Thoracic aorta (tissue), 2 donors: ENCODE data around the gene ARTN. TPM values are rescaled to one million over a fixed set of nuclear protein-coding genes. Genes with fewer than 3 reads are reported as not detected.

Experiments used
- ATAC-seq: fragments of 150-250 bp; one replicate; pipeline ENCODE4 v1.8.0; 2017; ENCODE audit warnings: low read depth; ENCODE audit not compliant: insufficient number of reproducible peaks, low FRiP score
- DNase-seq: peaks from one replicate; pipeline ENCODE4 v3.0.0-alpha.2; 2020; ENCODE audit warnings: low spot score
- H3K27ac ChIP-seq, 2 donors: fragments of 200-600 bp; sonication (generic); 1 replicate in 1 of 2; 2 replicates in 1 of 2; pipeline ENCODE4 v1.5.1; 2016; ENCODE audit warnings: mild to moderate bottlenecking in 2 of 2, moderate library complexity in 2 of 2
- H3K27me3 ChIP-seq: fragments of 200-600 bp; sonication (generic); replicated peaks from 2 replicates; pipeline ENCODE4 v1.6.0; 2016; ENCODE audit warnings: mild to moderate bottlenecking; ENCODE audit not compliant: insufficient read depth
- H3K36me3 ChIP-seq: fragments of 200-600 bp; sonication (generic); one replicate; pipeline ENCODE4 v1.5.1; 2016
- H3K4me1 ChIP-seq, 2 donors: fragments of 200-600 bp; sonication (generic); 1 replicate in 1 of 2; 2 replicates in 1 of 2; pipeline versions ENCODE4 v1.5.1 to v1.6.0; 2016; ENCODE audit warnings: low read depth in 2 of 2, mild to moderate bottlenecking in 1 of 2; ENCODE audit not compliant: control insufficient read depth in 1 of 2
- H3K4me3 ChIP-seq: fragments of 200-600 bp; sonication (generic); 2 replicates; pipeline ENCODE4 v1.5.1; 2016; ENCODE audit warnings: mild to moderate bottlenecking
- H3K9me3 ChIP-seq: fragments of 200-600 bp; sonication (generic); 2 replicates; pipeline ENCODE4 v1.5.1; 2016
- total RNA-seq, 2 donors: library from RNA; depleted of rRNA; stranded (reverse); fragments of >200 nt; gene quantifications; one replicate each; pipeline versions ENCODE4 v1.1.0 to v1.2.3, GENCODE V29; 2016
- TF ChIP-seq, protein P1 (sequence below): fragments of 200-600 bp; sonication (generic); IDR thresholded peaks from one replicate; pipeline ENCODE4 v1.5.1; 2019; ENCODE audit warnings: antibody characterized with exemption

ARTN gene
- total RNA-seq, 2 donors from 2014 or later: 3.8 to 6.1 TPM

DNA sequence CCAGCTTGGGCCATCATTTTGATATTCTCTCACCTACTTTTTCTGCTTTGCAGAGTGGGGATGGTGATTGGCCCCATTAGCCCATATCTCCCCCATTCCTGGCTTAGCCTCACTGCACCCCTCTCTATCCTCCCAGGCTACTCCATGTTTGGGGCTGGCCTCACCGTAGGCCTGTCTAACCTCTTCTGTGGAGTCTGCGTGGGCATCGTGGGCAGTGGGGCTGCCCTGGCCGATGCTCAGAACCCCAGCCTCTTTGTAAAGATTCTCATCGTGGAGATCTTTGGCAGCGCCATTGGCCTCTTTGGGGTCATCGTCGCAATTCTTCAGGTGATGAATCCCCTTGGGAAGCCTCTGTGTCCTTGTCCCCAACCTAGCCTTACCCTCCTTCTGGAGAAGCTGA lies 43.3 kb downstream of the ARTN start:
- TF ChIP-seq, protein P1, sequence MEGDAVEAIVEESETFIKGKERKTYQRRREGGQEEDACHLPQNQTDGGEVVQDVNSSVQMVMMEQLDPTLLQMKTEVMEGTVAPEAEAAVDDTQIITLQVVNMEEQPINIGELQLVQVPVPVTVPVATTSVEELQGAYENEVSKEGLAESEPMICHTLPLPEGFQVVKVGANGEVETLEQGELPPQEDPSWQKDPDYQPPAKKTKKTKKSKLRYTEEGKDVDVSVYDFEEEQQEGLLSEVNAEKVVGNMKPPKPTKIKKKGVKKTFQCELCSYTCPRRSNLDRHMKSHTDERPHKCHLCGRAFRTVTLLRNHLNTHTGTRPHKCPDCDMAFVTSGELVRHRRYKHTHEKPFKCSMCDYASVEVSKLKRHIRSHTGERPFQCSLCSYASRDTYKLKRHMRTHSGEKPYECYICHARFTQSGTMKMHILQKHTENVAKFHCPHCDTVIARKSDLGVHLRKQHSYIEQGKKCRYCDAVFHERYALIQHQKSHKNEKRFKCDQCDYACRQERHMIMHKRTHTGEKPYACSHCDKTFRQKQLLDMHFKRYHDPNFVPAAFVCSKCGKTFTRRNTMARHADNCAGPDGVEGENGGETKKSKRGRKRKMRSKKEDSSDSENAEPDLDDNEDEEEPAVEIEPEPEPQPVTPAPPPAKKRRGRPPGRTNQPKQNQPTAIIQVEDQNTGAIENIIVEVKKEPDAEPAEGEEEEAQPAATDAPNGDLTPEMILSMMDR: no peak
- Histone ChIP-seq H3K27ac (no peak overlapping the region), H3K4me3 (no peak overlapping the region), H3K27me3 (no peaks in the 10 kb centered on the region), H3K36me3 (peaks cover 17% of the 10 kb centered on the region), H3K4me1 (peaks cover 29 to 52% of the 10 kb centered on the region in 2 donors), H3K9me3 (no peaks in the 10 kb centered on the region)
- DNase-seq (no peak), ATAC-seq (no peak)

DNA sequence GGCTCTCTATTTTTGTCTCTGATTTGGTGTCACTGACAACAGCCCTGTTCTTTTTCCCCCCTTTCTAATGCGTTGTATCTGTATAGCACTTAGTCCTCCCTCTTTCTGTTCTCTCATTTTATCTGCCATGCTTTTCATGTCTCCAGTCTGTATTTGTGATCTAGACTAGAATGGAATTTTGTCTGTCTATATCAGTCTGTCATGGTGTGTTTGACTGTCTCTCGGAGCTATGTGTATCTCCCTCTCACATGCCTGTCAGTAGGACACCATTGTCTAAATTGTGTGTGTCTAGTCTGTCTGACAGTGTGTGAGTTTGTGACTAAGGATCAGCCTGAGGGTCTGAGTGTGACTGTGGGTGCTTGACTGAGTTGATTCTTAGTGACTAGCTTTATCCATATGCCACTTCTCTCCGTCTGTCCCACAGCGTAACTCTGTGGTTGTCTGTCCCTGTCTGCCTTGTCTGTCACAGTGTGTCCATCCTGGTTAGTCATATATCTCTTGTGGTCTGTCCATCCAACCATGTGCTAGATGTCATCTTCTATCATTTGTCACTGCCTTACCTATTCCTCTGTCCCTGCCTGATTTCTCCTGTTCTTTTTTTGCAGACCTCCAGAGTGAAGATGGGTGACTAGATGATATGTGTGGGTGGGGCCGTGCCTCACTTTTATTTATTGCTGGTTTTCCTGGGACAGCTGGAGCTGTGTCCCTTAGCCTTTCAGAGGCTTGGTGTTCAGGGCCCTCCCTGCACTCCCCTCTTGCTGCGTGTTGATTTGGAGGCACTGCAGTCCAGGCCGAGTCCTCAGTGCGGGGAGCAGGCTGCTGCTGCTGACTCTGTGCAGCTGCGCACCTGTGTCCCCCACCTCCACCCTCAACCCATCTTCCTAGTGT lies 44.0 kb downstream of the ARTN start:
- H3K27ac ChIP-seq: no peak overlapping the region
- TF ChIP-seq, protein P1: no peak
- no peak for DNase-seq

DNA sequence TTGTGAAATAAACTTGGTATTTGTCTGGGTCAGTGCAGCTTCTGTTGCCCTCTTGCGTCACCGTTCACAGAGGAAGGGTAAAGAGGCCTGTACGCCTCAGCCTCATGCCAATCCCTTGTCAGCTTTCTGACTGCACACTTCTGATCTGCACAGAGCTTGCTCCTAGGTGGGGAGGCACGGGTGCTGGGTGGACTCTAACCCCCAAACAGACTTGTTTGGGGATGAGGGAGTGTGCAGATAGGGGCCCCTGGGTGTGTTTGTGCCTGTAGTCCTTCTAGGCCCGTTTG lies 44.6 kb downstream of the ARTN start:
- Histone ChIP-seq H3K4me1 (peaks cover 29 to 52% of the 10 kb centered on the region in 2 donors), H3K36me3 (peaks cover 11% of the 10 kb centered on the region), H3K4me3 (peak overlapping the region; percentile 77), H3K27ac (no peak overlapping the region), H3K9me3 (no peaks in the 10 kb centered on the region), H3K27me3 (no peaks in the 10 kb centered on the region)
- no peak for ATAC-seq
- TF ChIP-seq, protein P1: no peak
- DNase-seq: no peak

More for the DNA sequence above, 44.0 kb downstream of the ARTN start:
- H3K36me3 ChIP-seq: peaks cover 11% of the 10 kb centered on the region
- H3K4me1 ChIP-seq: peaks cover 29 to 52% of the 10 kb centered on the region in 2 donors
- H3K4me3 ChIP-seq: no peak overlapping the region
- H3K27me3 ChIP-seq: no peaks in the 10 kb centered on the region
- ATAC-seq: no peak
- no peaks in the 10 kb centered on the region for H3K9me3 ChIP-seq

DNA sequence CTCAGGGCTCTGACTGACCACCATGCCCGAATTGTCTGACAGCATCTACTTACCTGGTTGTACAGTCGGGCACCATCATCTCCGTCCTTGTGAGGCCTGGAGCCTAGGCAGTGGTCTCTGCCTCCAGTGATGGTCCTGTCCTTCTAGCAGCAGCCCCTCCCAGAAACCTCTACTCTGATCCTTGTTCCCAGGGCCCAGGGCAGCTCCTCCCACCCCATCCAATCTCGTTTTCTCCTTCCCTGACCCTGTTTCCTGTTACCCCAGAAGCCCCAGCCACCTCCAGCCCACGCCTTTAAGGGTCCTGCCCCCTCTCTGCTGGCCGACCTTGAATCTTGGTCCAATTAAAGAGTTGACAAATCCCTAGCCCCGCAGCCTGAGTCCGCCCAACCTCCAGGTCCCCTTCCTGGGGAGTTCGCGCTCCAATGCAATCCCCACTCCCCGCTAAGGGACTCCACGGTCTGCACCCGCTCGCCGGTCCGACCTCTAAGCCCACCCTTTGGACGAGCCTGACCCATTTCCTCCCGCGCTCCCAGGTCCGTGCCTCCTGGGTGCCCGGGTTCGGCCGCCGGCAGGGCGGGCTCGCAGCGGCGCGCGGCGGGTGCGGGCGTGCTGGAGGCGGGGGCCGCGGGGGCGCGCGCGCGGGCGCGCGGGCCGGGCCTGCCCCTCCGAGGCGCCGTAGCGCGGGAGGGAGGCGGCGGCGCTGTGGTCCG lies 45.1 kb downstream of the ARTN start, which contains the start of gene B4GALT2:
TSS of gene B4GALT2 (plus strand) at position 660 of the 710 bp plus-strand sequence. CDS start 1,951 bp downstream, outside the sequence.
- TF ChIP-seq, protein P1: no peak
- peak within 1 kb of the TSS; percentile 82 for H3K4me3 ChIP-seq
- peak within 1 kb of the TSS; percentile 9 to 34 for H3K27ac ChIP-seq
- no peaks in the 10 kb centered on the region for H3K9me3 ChIP-seq
- no peaks in the 10 kb centered on the region for H3K27me3 ChIP-seq
- H3K36me3 ChIP-seq: peaks cover 11% of the 10 kb centered on the region
- peaks cover 29 to 52% of the 10 kb centered on the region in 2 donors for H3K4me1 ChIP-seq
- ATAC-seq (no peak), DNase-seq (no peak)

DNA sequence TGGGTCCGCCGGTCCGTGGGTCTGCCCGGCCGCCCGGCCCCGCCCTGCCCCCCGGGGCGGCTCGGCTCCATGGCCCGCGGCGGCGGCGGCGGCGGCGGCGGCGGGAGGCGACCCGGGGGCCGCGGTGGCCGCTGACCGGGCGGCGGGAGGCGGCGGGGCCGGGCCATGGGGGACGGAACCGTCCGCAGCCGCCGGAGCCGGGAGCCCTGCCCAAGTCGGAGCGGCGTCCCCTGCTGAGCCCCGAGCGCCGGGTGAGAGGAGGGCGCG lies 45.6 kb downstream of the ARTN start:
- Histone ChIP-seq H3K27me3 (no peaks in the 10 kb centered on the region), H3K9me3 (no peaks in the 10 kb centered on the region), H3K4me3 (peak overlapping the region; percentile 82), H3K4me1 (peaks cover 29 to 48% of the 10 kb centered on the region in 2 donors), H3K27ac (no peak overlapping the region), H3K36me3 (peaks cover 11% of the 10 kb centered on the region)
- no peak for ATAC-seq
- no peak for DNase-seq
- TF ChIP-seq, protein P1: no peak
